C4-2B (cell line): Measurements from ENCODE around the gene LRP1B.

ENCODE experiments used
- ZFX ChIP-seq: fragments of 450-650 bp; IDR thresholded peaks from 2 replicates; pipeline ENCODE4 v1.6.1; 2017
- TF ChIP-seq, protein P1 (sequence below): fragments of 450-650 bp; conservative IDR thresholded peaks from 2 replicates; pipeline ENCODE4 v1.5.1; 2017; ENCODE audit warnings: mild to moderate bottlenecking

- TF ChIP-seq, protein P1, sequence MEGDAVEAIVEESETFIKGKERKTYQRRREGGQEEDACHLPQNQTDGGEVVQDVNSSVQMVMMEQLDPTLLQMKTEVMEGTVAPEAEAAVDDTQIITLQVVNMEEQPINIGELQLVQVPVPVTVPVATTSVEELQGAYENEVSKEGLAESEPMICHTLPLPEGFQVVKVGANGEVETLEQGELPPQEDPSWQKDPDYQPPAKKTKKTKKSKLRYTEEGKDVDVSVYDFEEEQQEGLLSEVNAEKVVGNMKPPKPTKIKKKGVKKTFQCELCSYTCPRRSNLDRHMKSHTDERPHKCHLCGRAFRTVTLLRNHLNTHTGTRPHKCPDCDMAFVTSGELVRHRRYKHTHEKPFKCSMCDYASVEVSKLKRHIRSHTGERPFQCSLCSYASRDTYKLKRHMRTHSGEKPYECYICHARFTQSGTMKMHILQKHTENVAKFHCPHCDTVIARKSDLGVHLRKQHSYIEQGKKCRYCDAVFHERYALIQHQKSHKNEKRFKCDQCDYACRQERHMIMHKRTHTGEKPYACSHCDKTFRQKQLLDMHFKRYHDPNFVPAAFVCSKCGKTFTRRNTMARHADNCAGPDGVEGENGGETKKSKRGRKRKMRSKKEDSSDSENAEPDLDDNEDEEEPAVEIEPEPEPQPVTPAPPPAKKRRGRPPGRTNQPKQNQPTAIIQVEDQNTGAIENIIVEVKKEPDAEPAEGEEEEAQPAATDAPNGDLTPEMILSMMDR: no peak
- TF ChIP-seq ZFX: no peak
Measured at GRCh38 chr2:142014536-142014935, 116.3 kb downstream of the LRP1B start.
